ENCODE results near the gene PAX3. TPM values are rescaled to one million over a fixed set of nuclear protein-coding genes. Genes with fewer than 3 reads are reported as not detected.
"Not testable (repeated sequence)": the region's sequence is repeated elsewhere in the genome, so short reads cannot be mapped to it uniquely, and the experiment has no call there.

The PAX3 gene
- total RNA-seq, 4 donors from 2014 or later, result 6.1 to 13.8 (median 10.2) TPM

GRCh38 chr2:222174450-222174849 lies 124.3 kb downstream of the PAX3 start:
- Histone ChIP-seq H3K4me1 (no peaks in the 10 kb centered on the region), H3K27me3 (peaks cover 31% of the 10 kb centered on the region), H3K9me3 (no peaks in the 10 kb centered on the region), H3K36me3 (no peaks in the 10 kb centered on the region), H3K27ac (no peak overlapping the region), H3K4me3 (no peak overlapping the region)
- 32% methylated on average over 3 of the region's 3 CpGs for WGBS
- DNase-seq (ENCODE audit: low spot score in 2 of 2), result no peak
- TF ChIP-seq EP300 (IDR thresholded peaks at IDR 0.05) (no peak), POLR2AphosphoS5 (IDR thresholded peaks at IDR 0.05) (no peak)
- TF ChIP-seq, protein P1, sequence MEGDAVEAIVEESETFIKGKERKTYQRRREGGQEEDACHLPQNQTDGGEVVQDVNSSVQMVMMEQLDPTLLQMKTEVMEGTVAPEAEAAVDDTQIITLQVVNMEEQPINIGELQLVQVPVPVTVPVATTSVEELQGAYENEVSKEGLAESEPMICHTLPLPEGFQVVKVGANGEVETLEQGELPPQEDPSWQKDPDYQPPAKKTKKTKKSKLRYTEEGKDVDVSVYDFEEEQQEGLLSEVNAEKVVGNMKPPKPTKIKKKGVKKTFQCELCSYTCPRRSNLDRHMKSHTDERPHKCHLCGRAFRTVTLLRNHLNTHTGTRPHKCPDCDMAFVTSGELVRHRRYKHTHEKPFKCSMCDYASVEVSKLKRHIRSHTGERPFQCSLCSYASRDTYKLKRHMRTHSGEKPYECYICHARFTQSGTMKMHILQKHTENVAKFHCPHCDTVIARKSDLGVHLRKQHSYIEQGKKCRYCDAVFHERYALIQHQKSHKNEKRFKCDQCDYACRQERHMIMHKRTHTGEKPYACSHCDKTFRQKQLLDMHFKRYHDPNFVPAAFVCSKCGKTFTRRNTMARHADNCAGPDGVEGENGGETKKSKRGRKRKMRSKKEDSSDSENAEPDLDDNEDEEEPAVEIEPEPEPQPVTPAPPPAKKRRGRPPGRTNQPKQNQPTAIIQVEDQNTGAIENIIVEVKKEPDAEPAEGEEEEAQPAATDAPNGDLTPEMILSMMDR (IDR thresholded peaks at IDR 0.05), result no peak

DNA sequence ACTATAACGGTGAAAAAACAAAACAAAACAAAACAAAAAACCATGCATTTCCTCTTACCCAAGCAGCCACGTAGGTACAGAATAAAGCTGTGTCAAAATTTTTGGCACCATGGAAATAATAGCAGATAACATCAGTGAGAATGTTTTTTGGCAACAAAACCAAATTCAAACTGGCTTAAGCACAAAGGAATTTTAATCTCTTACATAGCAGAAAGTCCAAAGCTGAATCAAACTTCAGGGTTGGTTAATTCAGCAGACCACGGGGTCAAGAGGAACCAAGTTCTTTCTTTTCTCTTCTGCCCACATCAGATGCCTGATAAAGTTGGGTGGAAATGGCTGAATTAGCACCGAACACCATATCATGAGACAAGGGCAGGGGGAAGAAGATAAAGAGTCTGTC lies 129.5 kb downstream of the PAX3 start:
- H3K4me3 ChIP-seq, result no peak overlapping the region
- TF ChIP-seq POLR2AphosphoS5 (IDR thresholded peaks at IDR 0.05) (no peak), POLR2A (IDR thresholded peaks at IDR 0.05) (no peak), EP300 (IDR thresholded peaks at IDR 0.05) (no peak)
- TF ChIP-seq, protein P1 (IDR thresholded peaks at IDR 0.05), result no peak
- H3K27ac ChIP-seq, result no peak overlapping the region
- 44% methylated on average over 4 of the region's 4 CpGs for WGBS
- H3K27me3 ChIP-seq, result peaks cover 26% of the 10 kb centered on the region
- no peaks in the 10 kb centered on the region for H3K36me3 ChIP-seq
- DNase-seq (ENCODE audit: low spot score in 2 of 2), result no peak
- H3K4me1 ChIP-seq, result no peaks in the 10 kb centered on the region
- H3K9me3 ChIP-seq, result no peaks in the 10 kb centered on the region

DNA sequence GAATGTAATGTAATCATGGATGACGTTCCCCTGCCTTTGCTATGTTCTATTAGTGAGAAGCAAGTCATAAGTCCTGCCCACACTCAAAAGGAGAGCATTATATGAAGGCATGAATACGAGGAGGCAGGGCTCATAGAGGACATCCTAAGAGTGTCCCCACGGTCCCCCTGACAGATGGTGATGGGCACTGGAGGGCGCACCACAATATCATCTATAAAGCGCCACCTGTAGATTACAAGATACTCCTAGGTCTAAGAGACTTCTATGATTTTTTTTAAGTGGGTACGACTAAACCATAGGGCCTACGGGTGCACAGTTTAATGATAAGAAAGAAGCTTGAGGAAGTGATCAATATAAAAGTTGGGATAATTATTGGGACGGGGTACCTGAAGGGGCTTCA lies 131.0 kb downstream of the PAX3 start:
- no peaks in the 10 kb centered on the region for H3K9me3 ChIP-seq
- no peak for DNase-seq (ENCODE audit: low spot score in 2 of 2)
- no peaks in the 10 kb centered on the region for H3K4me1 ChIP-seq
- H3K36me3 ChIP-seq, result no peaks in the 10 kb centered on the region
- TF ChIP-seq EP300 (IDR thresholded peaks at IDR 0.05), result no peak
- TF ChIP-seq POLR2AphosphoS5 (IDR thresholded peaks at IDR 0.05), result no peak
- TF ChIP-seq, protein P1 (IDR thresholded peaks at IDR 0.05), result no peak
- TF ChIP-seq POLR2A (IDR thresholded peaks at IDR 0.05), result no peak
- H3K27me3 ChIP-seq, result peaks cover 29% of the 10 kb centered on the region
- H3K4me3 ChIP-seq, result no peak overlapping the region
- H3K27ac ChIP-seq, result no peak overlapping the region
- 90% methylated on average over 8 of the region's 8 CpGs for WGBS

DNA sequence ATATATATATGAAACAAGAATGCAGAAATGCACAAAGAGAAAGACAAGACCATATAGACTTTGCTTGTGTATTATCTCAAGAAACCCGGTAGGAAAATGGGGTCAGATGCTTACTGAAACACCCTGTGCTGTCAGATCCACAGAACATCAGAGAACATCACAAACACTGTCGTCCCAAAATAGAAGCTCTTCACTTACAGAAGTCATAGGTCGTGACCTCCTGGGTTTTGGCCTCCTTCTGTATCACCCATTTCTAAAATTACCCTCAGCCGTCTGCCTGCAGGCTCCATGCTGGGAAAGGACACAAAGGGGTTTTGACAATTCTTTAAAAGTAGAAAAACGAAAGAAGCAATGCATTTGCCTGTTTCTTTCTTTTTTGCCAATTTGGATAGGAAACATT lies 137.9 kb downstream of the PAX3 start:
- WGBS, result 50% methylated on average over 5 of the region's 5 CpGs
- H3K4me3 ChIP-seq, result no peak overlapping the region
- H3K36me3 ChIP-seq, result no peaks in the 10 kb centered on the region
- no peak for DNase-seq (ENCODE audit: low spot score in 2 of 2)
- no peaks in the 10 kb centered on the region for H3K4me1 ChIP-seq
- peaks cover 26% of the 10 kb centered on the region for H3K27me3 ChIP-seq
- H3K9me3 ChIP-seq, result no peaks in the 10 kb centered on the region
- TF ChIP-seq, protein P1 (IDR thresholded peaks at IDR 0.05), result no peak
- no peak for TF ChIP-seq POLR2AphosphoS5 (IDR thresholded peaks at IDR 0.05)
- no peak overlapping the region for H3K27ac ChIP-seq

DNA sequence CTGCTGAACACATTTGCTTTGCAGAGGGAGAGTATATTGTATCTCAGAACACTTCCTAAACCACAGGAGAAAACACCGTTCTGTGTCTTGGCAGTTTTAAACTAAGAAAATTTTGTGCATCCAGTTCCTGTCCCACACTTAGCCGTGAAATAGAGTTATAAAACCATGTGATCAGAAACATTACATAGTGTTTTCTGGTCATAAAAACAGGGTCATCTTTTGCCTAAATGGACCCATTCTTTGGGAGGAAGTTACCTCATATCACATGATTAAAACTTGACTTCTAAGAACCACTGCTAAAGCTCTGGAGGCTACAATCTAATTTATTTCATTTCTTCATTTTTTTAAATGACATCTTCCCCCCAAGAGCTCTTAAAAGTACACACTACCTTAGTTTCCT lies 138.7 kb downstream of the PAX3 start:
- Histone ChIP-seq H3K4me1 (no peaks in the 10 kb centered on the region), H3K4me3 (no peak overlapping the region), H3K27ac (no peak overlapping the region), H3K36me3 (no peaks in the 10 kb centered on the region), H3K27me3 (peaks cover 26% of the 10 kb centered on the region), H3K9me3 (no peaks in the 10 kb centered on the region)
- WGBS, result 68% methylated on average over 2 of the region's 2 CpGs
- no peak for DNase-seq (ENCODE audit: low spot score in 2 of 2)
- TF ChIP-seq POLR2A (IDR thresholded peaks at IDR 0.05), result no peak

DNA sequence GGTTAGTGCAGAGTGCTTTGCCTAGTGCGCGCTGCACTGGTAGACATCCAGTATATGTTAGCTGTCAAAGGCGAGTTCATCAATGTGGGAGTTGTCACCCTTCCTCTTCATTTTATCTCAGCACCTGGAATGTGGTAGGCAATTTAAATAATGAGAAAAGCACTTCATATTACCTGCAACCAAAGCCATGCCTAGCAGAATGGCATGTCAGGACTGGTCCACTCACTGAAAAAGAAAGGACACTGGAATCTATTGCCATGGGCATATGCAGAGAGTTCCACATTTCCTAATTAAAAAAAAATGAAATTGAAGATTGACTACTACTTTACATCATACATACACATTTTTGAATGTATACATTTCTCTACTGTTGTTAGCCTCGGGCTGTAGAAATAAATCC lies 139.6 kb downstream of the PAX3 start:
- Histone ChIP-seq H3K27ac (no peak overlapping the region), H3K9me3 (no peaks in the 10 kb centered on the region), H3K27me3 (peaks cover 22% of the 10 kb centered on the region), H3K4me1 (no peaks in the 10 kb centered on the region), H3K4me3 (no peak overlapping the region), H3K36me3 (no peaks in the 10 kb centered on the region)
- 51% methylated on average over 4 of the region's 4 CpGs for WGBS
- no peak for DNase-seq (ENCODE audit: low spot score in 2 of 2)
- TF ChIP-seq POLR2AphosphoS5 (IDR thresholded peaks at IDR 0.05), result no peak
- TF ChIP-seq, protein P1 (IDR thresholded peaks at IDR 0.05), result no peak
- TF ChIP-seq EP300 (IDR thresholded peaks at IDR 0.05), result no peak
- no peak for TF ChIP-seq POLR2A (IDR thresholded peaks at IDR 0.05)

GRCh38 chr2:222155003-222155664 lies 143.7 kb downstream of the PAX3 start:
- not testable (repeated sequence) for H3K4me1 ChIP-seq
- 83% methylated on average over 5 of the region's 27 CpGs for WGBS

More at GRCh38 chr2:222155003-222155664, 143.7 kb downstream of the PAX3 start:
- not testable (repeated sequence) for H3K27me3 ChIP-seq; DNase-seq (ENCODE audit: low spot score in 2 of 2); H3K9me3 ChIP-seq; H3K27ac ChIP-seq; H3K4me3 ChIP-seq; H3K36me3 ChIP-seq

Measured in suprapubic skin (tissue), 4 donors.